IMR-90 (cell line): Measurements from ENCODE around the gene AP2A1. TPM values are rescaled to one million over a fixed set of nuclear protein-coding genes. Genes with fewer than 3 reads are reported as not detected.

ENCODE experiments used
- ATAC-seq: fragments of 200-7000 bp; cut with Tn5 transposase; 2 replicates; pipeline ENCODE4 v1.9.1; 2020; ENCODE audit warnings: low read depth, mild to moderate bottlenecking, moderate library complexity
- BruUV-seq: library from RNA; stranded (reverse); fragments of 400-500 nt; replicated peaks from 2 replicates; lab custom pipeline; 2021; lab: Mats Ljungman, UMichigan
- CTCF ChIA-PET: fragments of 300-600 bp; formaldehyde crosslinking; extraction: SDS; loops from one replicate; lab custom pipeline; 2021; ENCODE audit warnings: antibody characterized with exemption; lab: Yijun Ruan, JAX
- POLR2A ChIA-PET: fragments of 300-600 bp; sonication (Branson Sonifier 250); formaldehyde crosslinking; loops from one replicate; lab custom pipeline; 2022; ENCODE audit warnings: antibody characterized with exemption; ENCODE audit not compliant: unreplicated experiment; lab: Charles Lee
- DNase-seq: peaks from one replicate; pipeline ENCODE4 v3.0.0; 2013
- H2AFZ ChIP-seq: replicated peaks from 2 replicates; pipeline ENCODE3; 2013; ENCODE audit warnings: low read length, mild to moderate bottlenecking; ENCODE audit not compliant: poor library complexity
- H2AK5ac ChIP-seq: 2 replicates; pipeline ENCODE4 v1.6.1; 2013; ENCODE audit warnings: low read depth, low read length, inconsistent platforms
- H2AK9ac ChIP-seq: replicated peaks from 2 replicates; pipeline ENCODE3; 2013; ENCODE audit warnings: mild to moderate bottlenecking, low read depth, low read length, moderate library complexity; ENCODE audit not compliant: poor library complexity
- H2BK120ac ChIP-seq: 2 replicates; pipeline ENCODE4 v1.6.1; 2013; ENCODE audit warnings: low read depth, low read length, inconsistent platforms
- H2BK15ac ChIP-seq: 3 replicates; pipeline ENCODE4 v1.6.1; 2013; ENCODE audit warnings: low read depth, low read length, inconsistent platforms
- H2BK20ac ChIP-seq: 2 replicates; pipeline ENCODE4 v1.6.1; 2013; ENCODE audit warnings: low read depth, mild to moderate bottlenecking, inconsistent platforms, low read length, moderate library complexity
- H2BK5ac ChIP-seq: 2 replicates; pipeline ENCODE4 v1.6.1; 2013; ENCODE audit warnings: mild to moderate bottlenecking, low read depth, low read length, inconsistent platforms; ENCODE audit not compliant: poor library complexity, severe bottlenecking
- H3K14ac ChIP-seq: replicated peaks from 2 replicates; pipeline ENCODE4 v1.6.1; 2013; ENCODE audit warnings: low read depth, low read length, inconsistent platforms
- H3K18ac ChIP-seq: 2 replicates; pipeline ENCODE4 v1.6.1; 2013; ENCODE audit warnings: low read depth, low read length, control low read depth
- H3K23ac ChIP-seq: 2 replicates; pipeline ENCODE4 v1.6.1; 2013; ENCODE audit warnings: low read depth, low read length, inconsistent platforms
- H3K27ac ChIP-seq: 2 replicates; pipeline ENCODE4 v1.5.1; 2013; ENCODE audit warnings: mild to moderate bottlenecking, control low read depth, low read length; ENCODE audit not compliant: insufficient read depth
- H3K27me3 ChIP-seq: 2 replicates; pipeline ENCODE4 v1.6.1; 2013; ENCODE audit warnings: low read length; ENCODE audit not compliant: control insufficient read depth, insufficient read depth
- H3K36me3 ChIP-seq: 2 replicates; pipeline ENCODE4 v1.6.1; 2013; ENCODE audit warnings: low read length, mixed read lengths; ENCODE audit not compliant: control insufficient read depth, insufficient read depth
- H3K4ac ChIP-seq: 2 replicates; pipeline ENCODE4 v1.6.1; 2013; ENCODE audit warnings: low read depth, low read length, inconsistent platforms
- H3K4me1 ChIP-seq: 2 replicates; pipeline ENCODE4 v1.6.1; 2013; ENCODE audit warnings: low read length, mixed read lengths; ENCODE audit not compliant: control insufficient read depth, insufficient read depth
- H3K4me2 ChIP-seq: 2 replicates; pipeline ENCODE4 v1.6.1; 2013; ENCODE audit warnings: low read depth, mild to moderate bottlenecking, control low read depth, low read length, moderate library complexity
- H3K4me3 ChIP-seq: 2 replicates; pipeline ENCODE4 v1.5.1; 2013; ENCODE audit warnings: low read depth, mild to moderate bottlenecking, control low read depth, low read length, moderate library complexity; ENCODE audit not compliant: insufficient read depth
- H3K56ac ChIP-seq: 2 replicates; pipeline ENCODE4 v1.6.1; 2013; ENCODE audit warnings: low read length, inconsistent platforms; ENCODE audit not compliant: insufficient read depth; ENCODE audit errors: extremely low read depth
- H3K79me1 ChIP-seq, 2 experiments: 2 replicates each; pipeline ENCODE4 v1.6.1; 2013; ENCODE audit warnings: low read length in 2 of 2, inconsistent platforms in 1 of 2, low read depth in 1 of 2
- H3K9ac ChIP-seq: 2 replicates; pipeline ENCODE4 v1.6.1; 2013; ENCODE audit warnings: low read depth, low read length, control low read depth
- H3K9me1 ChIP-seq: 2 replicates; pipeline ENCODE4 v1.6.1; 2013; ENCODE audit warnings: low read length, inconsistent platforms; ENCODE audit not compliant: insufficient read depth
- H3K9me3 ChIP-seq: 2 replicates; pipeline ENCODE4 v1.6.1; 2013; ENCODE audit warnings: low read length; ENCODE audit not compliant: control insufficient read depth, insufficient read depth
- H4K20me1 ChIP-seq: 2 replicates; pipeline ENCODE4 v1.6.1; 2013; ENCODE audit warnings: low read length, inconsistent platforms; ENCODE audit not compliant: insufficient read depth
- H4K5ac ChIP-seq: 2 replicates; pipeline ENCODE4 v1.6.1; 2013; ENCODE audit warnings: mild to moderate bottlenecking, low read depth, low read length, control low read depth
- H4K8ac ChIP-seq, 2 experiments: 2 replicates each; pipeline ENCODE4 v1.6.1; 2013; ENCODE audit warnings: low read depth in 2 of 2, low read length in 2 of 2, control low read depth in 1 of 2, inconsistent platforms in 1 of 2
- H4K91ac ChIP-seq: 2 replicates; pipeline ENCODE4 v1.6.1; 2013; ENCODE audit warnings: low read depth, low read length, inconsistent platforms; ENCODE audit not compliant: insufficient read depth
- BHLHE40 ChIP-seq: fragments of 150-350 bp; IDR thresholded peaks from 2 replicates; pipeline ENCODE4 v1.6.1; 2016; ENCODE audit warnings: mild to moderate bottlenecking, low read depth, low read length
- CHD1 ChIP-seq: IDR thresholded peaks from 2 replicates; pipeline ENCODE4 v1.6.1; 2012; ENCODE audit warnings: low read depth, low read length, improper control_type of control experiment
- MAZ ChIP-seq: IDR thresholded peaks from 2 replicates; pipeline ENCODE4 v1.6.1; 2012; ENCODE audit warnings: low read depth, mild to moderate bottlenecking, low read length, improper control_type of control experiment, moderate library complexity, borderline replicate concordance
- MXI1 ChIP-seq: IDR thresholded peaks from 2 replicates; pipeline ENCODE4 v1.6.1; 2012; ENCODE audit warnings: low read depth, mild to moderate bottlenecking, low read length, moderate library complexity, borderline replicate concordance
- POLR2A ChIP-seq: IDR thresholded peaks from 2 replicates; pipeline ENCODE4 v1.6.1; 2012; ENCODE audit warnings: mild to moderate bottlenecking, low read depth, low read length
- RFX5 ChIP-seq: IDR thresholded peaks from 2 replicates; pipeline ENCODE4 v1.8.0; 2012; ENCODE audit warnings: low read depth, mild to moderate bottlenecking, low read length, moderate library complexity
- WGBS, 2 experiments: methylation state at CpG; one replicate each; pipeline versions ENCODE4 v1.1.5 to v1.1.7; 2013; ENCODE audit warnings: missing lambda C conversion rate in 2 of 2; ENCODE audit not compliant: insufficient read length in 1 of 2; ENCODE audit errors: extremely low coverage in 2 of 2; 5-methylcytosine and 5-hydroxymethylcytosine counted together
- dilution Hi-C: fragments of 300-500 bp; cut with HindIII; formaldehyde crosslinking; loops from one replicate; pipeline ENCODE4 v1.14.3; 2018; ENCODE audit warnings: low sequenced_read_pairs; ENCODE audit not compliant: unreplicated experiment
- in situ Hi-C: fragments of 300-500 bp; cut with MboI; formaldehyde crosslinking; loops from 3 replicates; pipeline ENCODE4 v1.14.3; 2019; ENCODE audit warnings: low sequenced_read_pairs, inconsistent platforms, mixed read lengths
- intact Hi-C: fragments of 100-400 bp; cut with micrococcal nuclease; formaldehyde crosslinking; loops from 2 replicates; pipeline ENCODE4 v1.10.0; 2022
- polyA plus RNA-seq, 3 experiments: library from polyadenylated mRNA; depleted of rRNA; stranded (reverse); fragments of >200 nt; gene quantifications; 2 replicates each; pipeline ENCODE4 v1.2.3, GENCODE V29; 2012; ENCODE audit warnings: low replicate concordance in 1 of 3
- total RNA-seq: library from RNA; depleted of rRNA; stranded (reverse); fragments of >200 nt; gene quantifications from 2 replicates; pipeline ENCODE4 v1.2.3, GENCODE V29; 2012

Gene AP2A1
- total and polyA plus RNA-seq, 2 of the 4 experiments (the other 2 are of a cell fraction), result 40.7 to 122 TPM

DNA sequence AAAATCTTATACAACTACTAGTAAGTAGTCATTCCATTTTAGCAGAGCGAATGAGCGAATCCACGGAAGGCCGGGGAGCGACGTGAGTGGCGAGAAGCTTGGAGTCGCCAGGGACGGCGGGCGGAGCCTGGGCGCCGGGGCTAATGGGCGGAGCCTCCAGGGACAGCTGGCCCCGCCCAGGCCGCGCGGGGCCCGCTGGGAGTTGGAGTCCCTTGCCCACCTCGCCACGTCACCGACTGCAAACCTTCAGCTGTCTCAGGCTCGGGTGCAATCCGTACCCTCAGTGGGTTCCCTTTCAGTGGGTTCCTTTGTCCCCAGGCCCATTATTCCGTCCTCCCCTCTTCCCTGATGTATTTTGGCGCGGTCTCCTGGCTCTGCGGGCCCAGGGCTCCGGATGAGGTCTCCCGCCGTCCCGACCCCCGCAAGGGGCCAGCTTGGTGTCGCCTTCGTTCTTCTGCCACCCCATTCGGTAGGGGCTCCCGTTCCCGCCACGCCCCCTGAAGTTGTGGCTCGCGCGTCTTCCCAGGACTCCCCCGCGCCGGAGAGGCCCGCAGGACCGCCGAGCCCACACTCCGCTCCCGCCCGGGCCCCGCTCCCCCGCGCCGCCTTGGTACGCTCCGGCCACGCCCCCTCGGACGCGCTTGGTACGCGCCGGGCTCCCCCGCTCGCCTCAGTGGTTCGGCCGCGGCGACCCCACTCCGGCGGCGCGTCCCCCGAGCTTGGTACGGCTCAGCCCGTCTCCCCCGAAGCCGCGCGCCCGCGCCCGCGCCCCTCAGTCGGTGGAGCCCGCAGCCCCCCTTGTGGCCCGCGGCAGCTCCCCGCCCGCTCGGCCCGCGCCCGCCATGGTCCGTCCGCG, 83.9 kb downstream of the AP2A1 start, which contains the start of gene PTOV1:
Gene PTOV1, plus strand, starts transcription at position 673 of the 856 bp plus-strand sequence.
- peak within 1 kb of the TSS; percentile 87; the same call in 1 of the 2 replicates for H3K23ac ChIP-seq
- peaks cover 16% of the 10 kb centered on the region for H3K4me1 ChIP-seq
- peak within 1 kb of the TSS; percentile 70 for H2BK120ac ChIP-seq
- peak within 1 kb of the TSS; percentile 74 for H3K18ac ChIP-seq
- peaks cover 49% of the 10 kb centered on the region for H4K20me1 ChIP-seq
- H3K36me3 ChIP-seq, result peaks cover 16% of the 10 kb centered on the region; the same call in 1 of the 2 replicates
- peak within 1 kb of the TSS; percentile 60 for H3K4me3 ChIP-seq
- H2AK9ac ChIP-seq, result peak within 1 kb of the TSS; percentile 99
- H3K56ac ChIP-seq, result peak within 1 kb of the TSS; percentile 88
- H2BK5ac ChIP-seq, result peak within 1 kb of the TSS; percentile 86
- no peak within 1 kb of the TSS for H2BK20ac ChIP-seq
- WGBS, 2 experiments, result 1% methylated on average over 53 of the region's 98 CpGs; no CpG with 5 or more reads in 1 of the 2 experiments
- H3K14ac ChIP-seq, result peak within 1 kb of the TSS; percentile 98
- in situ Hi-C loops, result loop anchor here (10.0 kb wide), 1 partner anchor 166 kb away; the partner anchor contains the start of gene ADM5
- POLR2A ChIA-PET, result interaction anchor here (0.6 to 0.9 kb wide), 3 partner anchors 25 to 210 kb away, joined by 3 to 4 read pairs (median 4); no protein-coding TSS in a partner anchor
- peak within 1 kb of the TSS; percentile 94 for H3K27ac ChIP-seq
- peaks cover 15% of the 10 kb centered on the region for H3K9me1 ChIP-seq
- ATAC-seq (peak; percentile 85), DNase-seq (peak; percentile 91)
- peak within 1 kb of the TSS; percentile 94 for H3K4me2 ChIP-seq
- peak within 1 kb of the TSS; percentile 90 for H4K91ac ChIP-seq
- peak within 1 kb of the TSS; percentile 90 for H2AFZ ChIP-seq
- peak within 1 kb of the TSS; percentile 97 for H3K4ac ChIP-seq
- peak within 1 kb of the TSS; percentile 22; the same call in 1 of the 3 replicates for H2BK15ac ChIP-seq
- no peaks in the 10 kb centered on the region for H3K27me3 ChIP-seq
- peak within 1 kb of the TSS; percentile 92 to 94 for H4K8ac ChIP-seq
- peak within 1 kb of the TSS; percentile 86 for H4K5ac ChIP-seq
- dilution Hi-C loops, result no loop called here
- peaks cover 27 to 79% of the 10 kb centered on the region in 2 experiments for H3K79me1 ChIP-seq
- CTCF ChIA-PET, result no interaction called here
- intact Hi-C loops, result no loop called here
- no peaks in the 10 kb centered on the region for H3K9me3 ChIP-seq
- peak within 1 kb of the TSS; percentile 90 for H3K9ac ChIP-seq
- BruUV-seq, result no TSS peak
- peak; percentile 84 for TF ChIP-seq POLR2A
- TF ChIP-seq CHD1, result peak; percentile 99; the same call in 1 of the 2 replicates
- TF ChIP-seq BHLHE40, result peak; percentile 96
- TF ChIP-seq MAZ, result peak; percentile 89
- TF ChIP-seq RFX5, result no peak
- TF ChIP-seq MXI1, result no peak
- H2AK5ac ChIP-seq, result peak within 1 kb of the TSS; percentile 96
